GM06990 (cell line): ENCODE results near the gene NYAP1.

Experiments used
- DNase-seq: peaks from one replicate; pipeline ENCODE4 v3.0.0-alpha.2; 2011; ENCODE audit not compliant: insufficient read length; ENCODE audit errors: extremely low read depth
- H3K27me3 ChIP-seq: replicated peaks from 2 replicates; pipeline ENCODE4 v1.6.0; 2011; ENCODE audit warnings: low read length; ENCODE audit not compliant: control insufficient read depth, insufficient read depth
- H3K36me3 ChIP-seq: 2 replicates; pipeline ENCODE4 v1.5.1; 2011; ENCODE audit warnings: low read length; ENCODE audit not compliant: control insufficient read depth, insufficient read depth
- H3K4me3 ChIP-seq: replicated peaks from 2 replicates; pipeline ENCODE4 v1.5.1; 2011; ENCODE audit warnings: low read depth, mild to moderate bottlenecking, control low read depth, low read length
- CTCF ChIP-seq: IDR thresholded peaks from 2 replicates; pipeline ENCODE4 v1.5.1; 2011; ENCODE audit warnings: low read length, control low read depth, mild to moderate bottlenecking, inconsistent platforms; ENCODE audit not compliant: insufficient read depth, poor library complexity, severe bottlenecking

Gene NYAP1

DNA sequence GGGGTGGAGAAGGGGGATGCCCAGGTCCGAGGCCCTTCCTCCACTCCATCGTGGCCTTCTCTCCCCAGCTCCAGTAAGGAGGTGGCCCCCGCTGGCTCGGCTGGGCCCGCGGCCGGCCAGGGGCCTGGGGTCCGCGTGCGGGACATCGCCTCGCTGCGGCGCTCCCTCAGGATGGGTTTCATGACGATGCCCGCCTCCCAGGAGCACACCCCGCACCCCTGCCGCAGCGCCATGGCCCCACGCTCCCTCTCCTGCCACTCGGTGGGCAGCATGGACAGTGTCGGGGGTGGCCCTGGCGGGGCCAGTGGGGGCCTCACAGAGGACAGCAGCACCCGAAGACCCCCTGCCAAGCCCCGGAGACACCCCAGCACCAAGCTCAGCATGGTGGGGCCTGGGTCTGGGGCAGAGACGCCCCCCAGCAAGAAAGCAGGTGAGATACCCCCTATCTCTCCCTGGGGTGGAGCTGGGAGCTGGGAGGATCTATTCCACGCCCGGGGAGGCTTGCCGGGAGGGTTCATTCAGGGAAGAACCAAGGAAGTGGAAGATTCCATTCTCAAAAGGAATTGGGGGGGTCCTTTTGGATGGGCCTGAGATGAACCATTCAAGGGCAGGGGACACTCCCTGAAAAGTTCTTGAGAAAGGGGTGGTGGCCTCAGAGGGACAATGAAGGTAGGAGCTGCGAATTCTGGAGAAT is 3.2 kb downstream of the NYAP1 start:
- H3K4me3 ChIP-seq: no peak overlapping the region
- no peaks in the 10 kb centered on the region for H3K36me3 ChIP-seq
- DNase-seq: no peak
- no peaks in the 10 kb centered on the region for H3K27me3 ChIP-seq
- no peak for TF ChIP-seq CTCF

DNA sequence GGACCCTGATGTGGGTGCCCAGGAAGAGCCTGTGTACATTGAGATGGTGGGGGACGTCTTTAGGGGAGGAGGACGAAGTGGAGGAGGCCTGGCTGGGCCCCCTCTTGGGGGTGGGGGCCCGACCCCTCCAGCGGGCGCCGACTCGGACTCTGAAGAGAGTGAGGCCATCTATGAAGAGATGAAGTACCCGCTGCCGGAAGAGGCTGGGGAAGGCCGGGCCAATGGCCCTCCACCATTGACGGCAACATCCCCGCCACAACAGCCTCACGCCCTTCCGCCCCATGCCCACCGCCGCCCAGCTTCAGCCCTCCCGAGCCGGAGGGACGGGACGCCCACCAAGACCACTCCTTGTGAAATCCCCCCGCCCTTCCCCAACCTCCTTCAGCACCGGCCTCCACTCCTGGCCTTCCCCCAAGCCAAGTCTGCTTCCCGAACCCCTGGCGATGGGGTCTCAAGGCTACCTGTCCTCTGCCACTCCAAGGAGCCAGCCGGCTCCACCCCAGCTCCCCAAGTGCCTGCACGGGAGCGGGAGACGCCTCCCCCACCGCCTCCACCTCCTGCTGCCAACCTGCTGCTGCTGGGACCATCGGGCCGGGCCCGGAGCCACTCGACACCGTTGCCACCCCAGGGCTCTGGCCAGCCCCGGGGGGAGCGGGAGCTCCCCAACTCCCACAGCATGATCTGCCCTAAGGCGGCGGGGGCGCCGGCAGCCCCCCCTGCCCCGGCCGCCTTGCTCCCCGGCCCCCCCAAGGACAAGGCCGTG is 4.8 kb downstream of the NYAP1 start:
- TF ChIP-seq CTCF: no peak
- no peak for DNase-seq
- no peak overlapping the region for H3K4me3 ChIP-seq
- no peaks in the 10 kb centered on the region for H3K36me3 ChIP-seq
- no peaks in the 10 kb centered on the region for H3K27me3 ChIP-seq

DNA sequence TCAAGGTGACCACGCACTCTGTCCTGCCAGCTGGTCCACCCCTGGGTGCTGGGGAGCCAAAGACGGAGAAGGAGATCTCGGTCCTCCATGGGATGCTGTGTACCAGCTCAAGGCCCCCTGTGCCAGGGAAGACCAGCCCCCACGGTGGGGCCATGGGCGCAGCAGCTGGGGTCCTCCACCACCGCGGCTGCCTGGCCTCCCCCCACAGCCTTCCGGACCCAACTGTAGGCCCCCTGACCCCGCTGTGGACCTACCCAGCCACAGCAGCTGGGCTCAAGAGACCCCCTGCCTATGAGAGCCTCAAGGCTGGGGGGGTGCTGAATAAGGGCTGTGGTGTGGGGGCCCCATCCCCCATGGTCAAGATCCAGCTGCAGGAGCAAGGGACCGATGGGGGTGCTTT is 5.4 kb downstream of the NYAP1 start:
- no peak overlapping the region for H3K4me3 ChIP-seq
- DNase-seq: no peak
- H3K36me3 ChIP-seq: no peaks in the 10 kb centered on the region
- H3K27me3 ChIP-seq: no peaks in the 10 kb centered on the region
- no peak for TF ChIP-seq CTCF

GRCh38 chr7:100489824-100490223 is 6.1 kb downstream of the NYAP1 start:
- H3K4me3 ChIP-seq: no peak overlapping the region
- no peaks in the 10 kb centered on the region for H3K27me3 ChIP-seq
- DNase-seq: no peak
- TF ChIP-seq CTCF: no peak
- no peaks in the 10 kb centered on the region for H3K36me3 ChIP-seq

DNA sequence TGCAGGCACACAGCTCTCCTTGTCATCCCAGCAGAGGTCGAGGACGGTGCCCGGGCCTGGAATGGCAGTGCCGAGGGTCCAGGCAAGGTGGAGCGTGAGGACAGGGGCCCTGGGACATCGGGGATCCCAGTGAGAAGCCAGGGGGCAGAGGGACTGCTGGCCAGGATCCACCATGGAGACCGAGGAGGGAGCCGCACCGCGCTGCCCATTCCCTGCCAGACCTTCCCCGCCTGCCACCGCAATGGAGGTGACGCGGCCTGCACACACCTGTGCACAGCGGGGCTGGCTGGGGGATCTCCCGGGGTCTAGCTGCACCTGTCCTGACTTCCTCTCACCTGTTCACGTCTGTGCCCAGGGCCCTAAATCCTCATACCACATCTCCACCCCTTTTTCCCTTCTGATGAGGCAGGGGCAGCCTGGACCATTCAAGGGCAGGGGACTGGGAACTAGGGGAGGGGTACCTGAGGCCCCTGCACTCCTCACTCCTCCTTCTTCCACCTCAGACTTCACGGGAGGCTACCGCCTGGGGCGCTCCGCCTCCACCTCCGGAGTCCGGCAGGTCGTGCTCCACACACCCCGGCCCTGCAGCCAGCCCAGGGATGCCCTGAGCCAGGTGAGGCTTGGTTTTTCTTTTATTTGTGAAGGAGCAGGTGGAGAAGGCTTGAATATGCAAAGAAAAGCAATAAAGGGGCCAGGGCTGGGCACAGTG is 6.9 kb downstream of the NYAP1 start:
- DNase-seq: no peak
- no peak overlapping the region for H3K4me3 ChIP-seq
- TF ChIP-seq CTCF: no peak
- H3K27me3 ChIP-seq: no peaks in the 10 kb centered on the region
- no peaks in the 10 kb centered on the region for H3K36me3 ChIP-seq
